Smooth muscle cell (in vitro differentiated cells): ENCODE measurements around the gene METAP1. TPM values are rescaled to one million over a fixed set of nuclear protein-coding genes. Genes with fewer than 3 reads are reported as not detected.

Experiments used
- DNase-seq: peaks from one replicate; lab custom pipeline; 2025; ENCODE audit not compliant: unreplicated experiment; lab: John Stamatoyannopoulos, UW
- H2AFZ ChIP-seq: fragments of 200-600 bp; sonication (generic); 2 replicates; pipeline ENCODE4 v1.6.0; 2016; ENCODE audit warnings: antibody characterized with exemption, low read depth, mild to moderate bottlenecking
- H3F3A ChIP-seq: fragments of 200-600 bp; sonication (generic); 2 replicates; pipeline ENCODE4 v1.6.0; 2017; ENCODE audit warnings: antibody characterized with exemption, low read depth
- H3K27ac ChIP-seq: fragments of 200-600 bp; sonication (generic); 2 replicates; pipeline ENCODE4 v1.5.1; 2016; ENCODE audit warnings: low read depth, mild to moderate bottlenecking
- H3K27me3 ChIP-seq: fragments of 200-600 bp; sonication (generic); 2 replicates; pipeline ENCODE4 v1.6.1; 2016; ENCODE audit warnings: low read depth, mild to moderate bottlenecking
- H3K36me3 ChIP-seq: fragments of 200-600 bp; sonication (generic); 2 replicates; pipeline ENCODE4 v1.5.1; 2016; ENCODE audit warnings: low read depth
- H3K4me1 ChIP-seq: fragments of 200-600 bp; sonication (generic); 2 replicates; pipeline ENCODE4 v1.5.1; 2016; ENCODE audit warnings: low read depth
- H3K4me2 ChIP-seq: fragments of 200-600 bp; sonication (generic); 2 replicates; pipeline ENCODE4 v1.6.0; 2016; ENCODE audit warnings: mild to moderate bottlenecking
- H3K4me3 ChIP-seq: fragments of 200-600 bp; sonication (generic); 2 replicates; pipeline ENCODE4 v1.5.1; 2016; ENCODE audit warnings: mild to moderate bottlenecking
- H3K79me2 ChIP-seq: fragments of 200-600 bp; sonication (generic); 2 replicates; pipeline ENCODE4 v1.6.0; 2016; ENCODE audit warnings: low read depth, mild to moderate bottlenecking
- H3K9ac ChIP-seq: fragments of 200-600 bp; sonication (generic); 2 replicates; pipeline ENCODE4 v1.6.0; 2016; ENCODE audit warnings: low read depth
- H3K9me3 ChIP-seq: fragments of 200-600 bp; sonication (generic); replicated peaks from 2 replicates; pipeline ENCODE4 v1.5.1; 2016; ENCODE audit warnings: low read depth
- H4K20me1 ChIP-seq: fragments of 200-600 bp; sonication (generic); 2 replicates; pipeline ENCODE4 v1.6.0; 2016; ENCODE audit warnings: low read depth
- WGBS: methylation state at CpG from one replicate; pipeline ENCODE4 v1.1.7; 2016; ENCODE audit warnings: low lambda C conversion rate; 5-methylcytosine and 5-hydroxymethylcytosine counted together
- polyA plus RNA-seq: library from polyadenylated mRNA; unstranded; fragments of >200 nt; fragmentation: Nextera tagmentation; extraction: Ambion mirVana; gene quantifications from 2 replicates; pipeline ENCODE4 v1.2.1, GENCODE V29; 2016
- total RNA-seq: library from RNA; depleted of rRNA; stranded (reverse); fragments of >200 nt; gene quantifications from 2 replicates; pipeline ENCODE4 v1.2.3, GENCODE V29; 2014
- TF ChIP-seq, protein P1 (sequence below): fragments of 200-600 bp; sonication (generic); IDR thresholded peaks from 2 replicates; pipeline ENCODE4 v1.5.1; 2017; ENCODE audit warnings: borderline replicate concordance, mild to moderate bottlenecking, antibody characterized with exemption; ENCODE audit not compliant: insufficient read depth, poor library complexity, severe bottlenecking

Gene METAP1
- total and polyA plus RNA-seq, 2 experiments from 2014 or later, result 19.1 to 73.3 TPM

DNA sequence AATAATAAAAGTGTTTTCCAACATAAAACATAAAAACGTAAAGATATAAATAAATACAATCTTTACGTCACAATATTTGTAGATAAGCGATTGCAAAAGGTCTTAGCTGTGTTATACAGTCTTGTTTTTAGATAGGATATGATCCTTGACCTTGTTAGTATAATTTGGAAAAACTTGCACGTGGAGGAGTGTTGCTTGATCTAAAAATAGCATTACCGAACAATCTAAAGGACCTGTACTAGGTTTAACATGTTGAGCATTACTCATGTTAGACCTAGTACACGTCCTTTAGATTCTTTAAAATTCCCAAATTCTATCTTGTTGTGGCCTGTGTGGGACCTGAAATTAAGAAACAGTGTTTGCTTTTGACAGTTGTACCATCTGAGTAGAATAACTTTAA is 1.6 kb downstream of the METAP1 start:
- Histone ChIP-seq H3K4me1 (peaks cover 7% of the 10 kb centered on the region), H3K9ac (no peak overlapping the region), H3F3A (peaks cover under 1% of the 10 kb centered on the region), H3K79me2 (peaks cover 64% of the 10 kb centered on the region), H3K36me3 (no peaks in the 10 kb centered on the region), H4K20me1 (peaks cover 46% of the 10 kb centered on the region), H3K9me3 (no peaks in the 10 kb centered on the region), H3K4me3 (peak overlapping the region; percentile 99), H2AFZ (no peak overlapping the region), H3K27ac (peak overlapping the region; percentile 53), H3K4me2 (peak overlapping the region; percentile 90), H3K27me3 (no peaks in the 10 kb centered on the region)
- WGBS, result 51% methylated on average over 6 of the region's 6 CpGs
- DNase-seq, result no peak
- TF ChIP-seq, protein P1, sequence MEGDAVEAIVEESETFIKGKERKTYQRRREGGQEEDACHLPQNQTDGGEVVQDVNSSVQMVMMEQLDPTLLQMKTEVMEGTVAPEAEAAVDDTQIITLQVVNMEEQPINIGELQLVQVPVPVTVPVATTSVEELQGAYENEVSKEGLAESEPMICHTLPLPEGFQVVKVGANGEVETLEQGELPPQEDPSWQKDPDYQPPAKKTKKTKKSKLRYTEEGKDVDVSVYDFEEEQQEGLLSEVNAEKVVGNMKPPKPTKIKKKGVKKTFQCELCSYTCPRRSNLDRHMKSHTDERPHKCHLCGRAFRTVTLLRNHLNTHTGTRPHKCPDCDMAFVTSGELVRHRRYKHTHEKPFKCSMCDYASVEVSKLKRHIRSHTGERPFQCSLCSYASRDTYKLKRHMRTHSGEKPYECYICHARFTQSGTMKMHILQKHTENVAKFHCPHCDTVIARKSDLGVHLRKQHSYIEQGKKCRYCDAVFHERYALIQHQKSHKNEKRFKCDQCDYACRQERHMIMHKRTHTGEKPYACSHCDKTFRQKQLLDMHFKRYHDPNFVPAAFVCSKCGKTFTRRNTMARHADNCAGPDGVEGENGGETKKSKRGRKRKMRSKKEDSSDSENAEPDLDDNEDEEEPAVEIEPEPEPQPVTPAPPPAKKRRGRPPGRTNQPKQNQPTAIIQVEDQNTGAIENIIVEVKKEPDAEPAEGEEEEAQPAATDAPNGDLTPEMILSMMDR, result no peak

DNA sequence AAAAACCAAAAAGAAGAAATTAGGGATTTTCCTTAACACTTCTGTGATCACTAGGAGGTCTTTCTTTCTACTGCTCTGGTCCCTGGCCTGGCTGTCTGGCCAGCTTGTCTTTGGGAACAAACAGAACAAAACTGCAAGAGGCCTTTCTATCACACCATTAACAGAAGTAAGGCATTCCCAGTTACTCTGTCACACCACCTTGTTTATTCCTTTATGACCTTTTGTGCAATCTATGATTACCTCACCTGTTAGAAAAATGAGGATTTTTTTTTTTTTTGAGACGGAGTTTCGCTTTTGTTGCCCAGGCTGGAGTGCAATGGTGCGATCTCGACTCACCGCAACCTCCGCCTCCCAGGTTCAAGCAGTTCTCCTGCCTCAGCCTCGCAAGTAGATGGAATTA is 3.0 kb downstream of the METAP1 start:
- peaks cover 19% of the 10 kb centered on the region for H3K4me1 ChIP-seq
- H3K36me3 ChIP-seq, result no peaks in the 10 kb centered on the region
- H3K4me2 ChIP-seq, result no peak overlapping the region
- WGBS, result 98% methylated on average over 7 of the region's 7 CpGs
- peaks cover 8% of the 10 kb centered on the region for H3F3A ChIP-seq
- no peak overlapping the region for H3K27ac ChIP-seq
- no peak for DNase-seq
- H3K4me3 ChIP-seq, result no peak overlapping the region
- H4K20me1 ChIP-seq, result peaks cover 60% of the 10 kb centered on the region
- H3K79me2 ChIP-seq, result peaks cover 77% of the 10 kb centered on the region
- no peaks in the 10 kb centered on the region for H3K9me3 ChIP-seq
- H3K9ac ChIP-seq, result no peak overlapping the region
- no peak overlapping the region for H2AFZ ChIP-seq
- no peaks in the 10 kb centered on the region for H3K27me3 ChIP-seq
- TF ChIP-seq, protein P1, result no peak

DNA sequence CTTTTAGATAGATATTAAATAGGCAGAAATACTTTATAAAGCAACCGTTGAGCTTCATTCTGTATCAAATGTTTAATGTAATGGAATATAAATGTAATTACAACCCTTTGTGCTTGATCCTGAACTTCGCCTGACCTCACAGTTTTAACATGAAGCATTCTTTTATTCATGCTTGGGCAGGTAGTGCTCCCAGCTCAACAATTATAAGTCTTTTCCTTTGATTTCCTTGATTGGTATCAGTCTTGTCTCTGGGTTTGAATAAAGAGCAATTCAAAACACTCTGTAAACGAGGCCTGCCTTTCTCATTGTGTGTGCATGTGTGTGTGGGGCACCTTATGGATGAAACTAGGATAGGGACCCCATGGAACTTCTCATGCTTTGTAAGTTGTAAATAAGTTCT is 6.8 kb downstream of the METAP1 start:
- Histone ChIP-seq H2AFZ (no peak overlapping the region), H3K4me1 (peaks cover 13% of the 10 kb centered on the region), H3K36me3 (no peaks in the 10 kb centered on the region), H3K9me3 (no peaks in the 10 kb centered on the region), H3K4me3 (no peak overlapping the region), H3F3A (peaks cover 8% of the 10 kb centered on the region), H3K27me3 (no peaks in the 10 kb centered on the region), H4K20me1 (peaks cover 61% of the 10 kb centered on the region), H3K9ac (no peak overlapping the region), H3K4me2 (peak overlapping the region; percentile 52), H3K79me2 (peaks cover 97% of the 10 kb centered on the region), H3K27ac (peak overlapping the region; percentile 67)
- DNase-seq, result no peak
- 70% methylated on average over 3 of the region's 3 CpGs for WGBS
- TF ChIP-seq, protein P1, result no peak

DNA sequence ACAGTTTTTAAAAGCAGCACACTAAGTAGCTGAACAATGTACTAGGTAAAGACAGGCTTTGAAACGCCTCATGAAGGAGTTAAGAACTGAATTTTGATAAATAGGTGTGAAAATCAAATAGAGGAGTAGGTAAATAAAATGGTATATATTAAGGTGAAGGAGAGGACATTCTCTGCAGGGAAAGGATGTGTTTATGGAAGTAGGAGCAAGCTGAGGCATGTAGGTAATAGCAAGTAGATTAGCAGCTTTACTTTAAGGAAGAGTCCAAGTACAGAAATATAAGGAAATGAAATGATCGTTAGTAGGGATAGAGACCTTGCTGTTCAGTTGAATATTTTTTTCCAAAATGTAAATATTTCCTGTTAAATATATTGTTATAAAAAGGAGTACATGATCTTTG is 12.5 kb downstream of the METAP1 start:
- Histone ChIP-seq H4K20me1 (peaks cover 14% of the 10 kb centered on the region), H3K9me3 (no peaks in the 10 kb centered on the region), H3K27ac (peak overlapping the region; percentile 17), H2AFZ (no peak overlapping the region), H3K4me2 (no peak overlapping the region), H3K36me3 (no peaks in the 10 kb centered on the region), H3K9ac (no peak overlapping the region), H3K27me3 (no peaks in the 10 kb centered on the region), H3K4me1 (peaks cover 6% of the 10 kb centered on the region), H3K79me2 (peaks cover 100% of the 10 kb centered on the region), H3K4me3 (no peak overlapping the region), H3F3A (peaks cover 3% of the 10 kb centered on the region)
- WGBS, result 83% methylated on average over 2 of the region's 2 CpGs
- TF ChIP-seq, protein P1, result no peak
- no peak for DNase-seq
